ENCODE data around the gene UHRF1. TPM values are rescaled to one million over a fixed set of nuclear protein-coding genes. Genes with fewer than 3 reads are reported as not detected.

Gene UHRF1
- total and polyA plus RNA-seq, 2 experiments from 2014 or later: 26.9 to 29.4 TPM

GRCh38 chr19:5001615-5002014 is 92.3 kb downstream of the UHRF1 start:
- WGBS, 2 experiments (ENCODE audit: low coverage in 1 of 2, low lambda C conversion rate in 2 of 2, missing lambda C conversion rate in 2 of 2): 37 to 39% methylated on average over 3 of the region's 3 CpGs

GRCh38 chr19:5002143-5002542 is 92.8 kb downstream of the UHRF1 start:
- H4K20me1 ChIP-seq (ENCODE audit: insufficient read depth): peaks cover 6% of the 10 kb centered on the region
- H3K9me3 ChIP-seq (ENCODE audit: low read depth): no peaks in the 10 kb centered on the region
- H3K4me2 ChIP-seq (ENCODE audit: unreplicated experiment): peak overlapping the region; percentile 80
- no peaks in the 10 kb centered on the region for H3K27me3 ChIP-seq (replicated peaks; ENCODE audit: insufficient read depth)
- in situ Hi-C loops (cut with MboI): no loop called here
- no peak overlapping the region for H2AFZ ChIP-seq
- no peak for TF ChIP-seq EZH2phosphoT487 (IDR thresholded peaks at IDR 0.05; ENCODE audit: insufficient read depth, low read depth)
- no peak for TF ChIP-seq EZH2 (IDR thresholded peaks at IDR 0.05; ENCODE audit: insufficient read depth, poor library complexity, severe bottlenecking)
- peaks cover 29% of the 10 kb centered on the region for H3F3A ChIP-seq (ENCODE audit: insufficient read depth)
- H3K9ac ChIP-seq: peak overlapping the region; percentile 68
- peak; percentile 89 for DNase-seq
- H3K9me2 ChIP-seq (ENCODE audit: insufficient read depth): no peaks in the 10 kb centered on the region
- WGBS, 2 experiments (ENCODE audit: low coverage in 1 of 2, low lambda C conversion rate in 2 of 2, missing lambda C conversion rate in 2 of 2): 0 to 4% methylated on average over 4 of the region's 4 CpGs
- H3K79me2 ChIP-seq (ENCODE audit: insufficient read depth): peaks cover 93% of the 10 kb centered on the region
- H3K27ac ChIP-seq: peak overlapping the region; percentile 94
- H3K4me1 ChIP-seq (ENCODE audit: insufficient read depth): peaks cover 24% of the 10 kb centered on the region
- H3K36me3 ChIP-seq (ENCODE audit: low read depth): no peaks in the 10 kb centered on the region
- peak overlapping the region; percentile 54 for H3K4me3 ChIP-seq

More at GRCh38 chr19:5001615-5002014, 92.3 kb downstream of the UHRF1 start:
- Histone ChIP-seq H3K4me1 (ENCODE audit: insufficient read depth) (peaks cover 24% of the 10 kb centered on the region), H3K4me3 (peak overlapping the region; percentile 54), H3K27me3 (replicated peaks; ENCODE audit: insufficient read depth) (no peaks in the 10 kb centered on the region), H3K9me3 (ENCODE audit: low read depth) (no peaks in the 10 kb centered on the region), H3K4me2 (ENCODE audit: unreplicated experiment) (peak overlapping the region; percentile 80), H3F3A (ENCODE audit: insufficient read depth) (peaks cover 29% of the 10 kb centered on the region), H3K27ac (peak overlapping the region; percentile 94), H3K9me2 (ENCODE audit: insufficient read depth) (no peaks in the 10 kb centered on the region), H2AFZ (no peak overlapping the region), H3K79me2 (ENCODE audit: insufficient read depth) (peaks cover 93% of the 10 kb centered on the region), H3K9ac (peak overlapping the region; percentile 68), H4K20me1 (ENCODE audit: insufficient read depth) (peaks cover 5% of the 10 kb centered on the region), H3K36me3 (ENCODE audit: low read depth) (no peaks in the 10 kb centered on the region)
- TF ChIP-seq EZH2phosphoT487 (IDR thresholded peaks at IDR 0.05; ENCODE audit: insufficient read depth, low read depth) (no peak), EZH2 (IDR thresholded peaks at IDR 0.05; ENCODE audit: insufficient read depth, poor library complexity, severe bottlenecking) (no peak)
- in situ Hi-C loops (cut with MboI): no loop called here
- peak; percentile 81 for DNase-seq

- no peaks in the 10 kb centered on the region for H3K27me3 ChIP-seq (replicated peaks; ENCODE audit: insufficient read depth)
These were observed 94.5 kb downstream of the UHRF1 start for GRCh38 chr19:5003781-5004180.

GRCh38 chr19:5005096-5005495 is 95.8 kb downstream of the UHRF1 start:
- H3K9me2 ChIP-seq (ENCODE audit: insufficient read depth): no peaks in the 10 kb centered on the region
- peaks cover 98% of the 10 kb centered on the region for H3K79me2 ChIP-seq (ENCODE audit: insufficient read depth)
- no peak for DNase-seq
- no peaks in the 10 kb centered on the region for H3K36me3 ChIP-seq (ENCODE audit: low read depth)
- no peak overlapping the region for H3K4me2 ChIP-seq (ENCODE audit: unreplicated experiment)
- no peak for TF ChIP-seq EZH2phosphoT487 (IDR thresholded peaks at IDR 0.05; ENCODE audit: insufficient read depth, low read depth)
- TF ChIP-seq EZH2 (IDR thresholded peaks at IDR 0.05; ENCODE audit: insufficient read depth, poor library complexity, severe bottlenecking): no peak
- H2AFZ ChIP-seq: no peak overlapping the region
- in situ Hi-C loops (cut with MboI): no loop called here
- no peak overlapping the region for H3K4me3 ChIP-seq
- H3K9me3 ChIP-seq (ENCODE audit: low read depth): no peaks in the 10 kb centered on the region
- peaks cover 24% of the 10 kb centered on the region for H3K4me1 ChIP-seq (ENCODE audit: insufficient read depth)
- no peak overlapping the region for H3K9ac ChIP-seq
- 91 to 94% methylated on average over 5 of the region's 5 CpGs for WGBS, 2 experiments (ENCODE audit: low coverage in 1 of 2, low lambda C conversion rate in 2 of 2, missing lambda C conversion rate in 2 of 2)
- H3K27me3 ChIP-seq (replicated peaks; ENCODE audit: insufficient read depth): no peaks in the 10 kb centered on the region
- peaks cover 27% of the 10 kb centered on the region for H4K20me1 ChIP-seq (ENCODE audit: insufficient read depth)
- H3K27ac ChIP-seq: no peak overlapping the region
- H3F3A ChIP-seq (ENCODE audit: insufficient read depth): peaks cover 29% of the 10 kb centered on the region

More at GRCh38 chr19:5003781-5004180, 94.5 kb downstream of the UHRF1 start:
- H3K79me2 ChIP-seq (ENCODE audit: insufficient read depth): peaks cover 93% of the 10 kb centered on the region
- WGBS, 2 experiments (ENCODE audit: low coverage in 1 of 2, low lambda C conversion rate in 2 of 2, missing lambda C conversion rate in 2 of 2): 56 to 58% methylated on average over 18 of the region's 18 CpGs
- H3K27ac ChIP-seq: peak overlapping the region; percentile 94
- H3K9me3 ChIP-seq (ENCODE audit: low read depth): no peaks in the 10 kb centered on the region
- no peak overlapping the region for H3K4me3 ChIP-seq
- peak overlapping the region; percentile 37; the same call in 1 of the 2 replicates for H3K9ac ChIP-seq
- H2AFZ ChIP-seq: no peak overlapping the region
- in situ Hi-C loops (cut with MboI): no loop called here
- no peak for TF ChIP-seq EZH2 (IDR thresholded peaks at IDR 0.05; ENCODE audit: insufficient read depth, poor library complexity, severe bottlenecking)
- no peak for TF ChIP-seq EZH2phosphoT487 (IDR thresholded peaks at IDR 0.05; ENCODE audit: insufficient read depth, low read depth)
- H4K20me1 ChIP-seq (ENCODE audit: insufficient read depth): peaks cover 18% of the 10 kb centered on the region
- H3K36me3 ChIP-seq (ENCODE audit: low read depth): no peaks in the 10 kb centered on the region
- DNase-seq: peak; percentile 28
- H3K4me1 ChIP-seq (ENCODE audit: insufficient read depth): peaks cover 24% of the 10 kb centered on the region
- H3F3A ChIP-seq (ENCODE audit: insufficient read depth): peaks cover 29% of the 10 kb centered on the region
- no peak overlapping the region for H3K4me2 ChIP-seq (ENCODE audit: unreplicated experiment)
- no peaks in the 10 kb centered on the region for H3K9me2 ChIP-seq (ENCODE audit: insufficient read depth)

All from GM23248 (cell line).